CD14-positive monocyte (primary cell): ENCODE results near the gene MGAT4D. TPM values are rescaled to one million over a fixed set of nuclear protein-coding genes. Genes with fewer than 3 reads are reported as not detected.

Experiments used
- DNase-seq, 3 donors: peaks; one replicate each; pipeline ENCODE4 v3.0.0-alpha.2; 2011 to 2022
- H2AFZ ChIP-seq: 2 replicates; pipeline ENCODE4 v1.6.0; 2012; ENCODE audit warnings: mild to moderate bottlenecking, low read depth, low read length, inconsistent platforms; ENCODE audit not compliant: insufficient read depth, poor library complexity, severe bottlenecking
- H3K27ac ChIP-seq, 2 donors: 1 replicate in 1 of 2; 2 replicates in 1 of 2; pipeline ENCODE4 v1.5.1; 2012 to 2013; ENCODE audit warnings: low read length in 2 of 2, control low read depth in 1 of 2, inconsistent platforms in 1 of 2, low read depth in 1 of 2, mild to moderate bottlenecking in 1 of 2
- H3K27me3 ChIP-seq, 2 donors: one replicate each; pipeline versions ENCODE4 v1.6.0 to v1.6.1; 2011 to 2013; ENCODE audit warnings: low read length in 2 of 2; ENCODE audit not compliant: control insufficient read depth in 2 of 2, insufficient read depth in 2 of 2
- H3K36me3 ChIP-seq, 2 donors: replicated peaks in 1 of 2; 1 replicate in 1 of 2; 2 replicates in 1 of 2; pipeline versions ENCODE4 v1.5.1 to v1.6.1; 2012 to 2013; ENCODE audit warnings: low read length in 2 of 2, control low read depth in 1 of 2, inconsistent platforms in 1 of 2, mild to moderate bottlenecking in 1 of 2; ENCODE audit not compliant: insufficient read depth in 2 of 2, control insufficient read depth in 1 of 2
- H3K4me1 ChIP-seq, 2 donors: 1 replicate in 1 of 2; 2 replicates in 1 of 2; pipeline versions ENCODE4 v1.5.1 to v1.6.1; 2012 to 2013; ENCODE audit warnings: low read length in 2 of 2, control low read depth in 1 of 2, inconsistent platforms in 1 of 2, mild to moderate bottlenecking in 1 of 2, moderate library complexity in 1 of 2; ENCODE audit not compliant: insufficient read depth in 2 of 2, control insufficient read depth in 1 of 2
- H3K4me2 ChIP-seq: replicated peaks from 2 replicates; pipeline ENCODE3; 2012; ENCODE audit warnings: low read length, moderate library complexity, mild to moderate bottlenecking; ENCODE audit not compliant: poor library complexity, severe bottlenecking; ENCODE audit errors: extremely low read depth
- H3K4me3 ChIP-seq, 3 experiments: fragments of 200-600 bp in 1 of 3; sonication (generic) in 1 of 3; replicated peaks in 1 of 3; 1 replicate in 2 of 3; 2 replicates in 1 of 3; pipeline ENCODE4 v1.5.1; 2011 to 2013; ENCODE audit warnings: low read length in 3 of 3, mild to moderate bottlenecking in 3 of 3, control low read depth in 2 of 3, low read depth in 2 of 3, inconsistent platforms in 1 of 3, moderate library complexity in 1 of 3
- H3K79me2 ChIP-seq: 2 replicates; pipeline ENCODE4 v1.6.0; 2012; ENCODE audit warnings: mild to moderate bottlenecking, control low read depth, inconsistent platforms, low read length, moderate library complexity; ENCODE audit not compliant: insufficient read depth
- H3K9ac ChIP-seq: 2 replicates; pipeline ENCODE4 v1.6.0; 2017; ENCODE audit warnings: low read length, mild to moderate bottlenecking; ENCODE audit not compliant: insufficient read depth, poor library complexity, severe bottlenecking
- H3K9me3 ChIP-seq, 2 donors: replicated peaks in 1 of 2; 1 replicate in 1 of 2; 2 replicates in 1 of 2; pipeline versions ENCODE4 v1.5.1 to v1.6.1; 2012 to 2013; ENCODE audit warnings: low read length in 2 of 2, control low read depth in 1 of 2; ENCODE audit not compliant: control insufficient read depth in 1 of 2, insufficient read depth in 1 of 2
- H4K20me1 ChIP-seq: 2 replicates; pipeline ENCODE4 v1.6.0; 2012; ENCODE audit warnings: mild to moderate bottlenecking, low read length, control low read depth, moderate library complexity; ENCODE audit not compliant: insufficient read depth
- H3K27ac Mint-ChIP-seq, 7 donors: one replicate each; pipeline ENCODE4 v1.8.0; 2020; ENCODE audit warnings: mild to moderate bottlenecking in 7 of 7, mixed read lengths in 7 of 7, moderate library complexity in 6 of 7, inconsistent platforms in 2 of 7
- H3K27me3 Mint-ChIP-seq, 3 donors: one replicate each; pipeline ENCODE4 v1.8.0; 2021 to 2022; ENCODE audit warnings: low read depth in 3 of 3, mild to moderate bottlenecking in 3 of 3, mixed read lengths in 3 of 3, moderate library complexity in 3 of 3, inconsistent platforms in 1 of 3
- H3K36me3 Mint-ChIP-seq, 2 donors: one replicate each; pipeline ENCODE4 v1.8.0; 2020; ENCODE audit warnings: mixed read lengths in 2 of 2, inconsistent platforms in 1 of 2, mild to moderate bottlenecking in 1 of 2
- H3K4me1 Mint-ChIP-seq: one replicate; pipeline ENCODE4 v1.8.0; 2020; ENCODE audit warnings: mild to moderate bottlenecking, mixed read lengths
- H3K4me3 Mint-ChIP-seq, 2 donors: one replicate each; pipeline ENCODE4 v1.8.0; 2020; ENCODE audit warnings: mild to moderate bottlenecking in 2 of 2, mixed read lengths in 2 of 2, moderate library complexity in 1 of 2
- H3K9me3 Mint-ChIP-seq, 7 donors: one replicate each; pipeline ENCODE4 v1.8.0; 2020 to 2022; ENCODE audit warnings: mixed read lengths in 7 of 7, mild to moderate bottlenecking in 6 of 7, moderate library complexity in 6 of 7, inconsistent platforms in 2 of 7
- CTCF ChIP-seq: fragments of 200-600 bp; IDR thresholded peaks from one replicate; pipeline ENCODE4 v1.8.0; 2022; ENCODE audit warnings: antibody characterized with exemption, mild to moderate bottlenecking
- WGBS: methylation state at CpG from one replicate; pipeline ENCODE4 v1.1.5; 2013; ENCODE audit warnings: missing lambda C conversion rate; ENCODE audit not compliant: insufficient coverage; 5-methylcytosine and 5-hydroxymethylcytosine counted together
- intact Hi-C, 2 donors: fragments of 100-400 bp; cut with micrococcal nuclease; formaldehyde crosslinking; loops; one replicate each; pipeline versions ENCODE4 v1.15.0 to v1.15.1; 2023
- polyA plus RNA-seq, 3 donors: library from polyadenylated mRNA; depleted of rRNA in 1 of 3; unstranded in 2 of 3; stranded (reverse) in 1 of 3; fragments of 300-500 nt in 2 of 3; fragments of >200 nt in 1 of 3; fragmentation: Illumina TruSeq in 2 of 3; gene quantifications; 1 replicate in 2 of 3; 2 replicates in 1 of 3; pipeline ENCODE4 v1.2.3, GENCODE V29; 2012 to 2021

Gene MGAT4D
- polyA plus RNA-seq, 3 donors, result not detected

- peaks cover 0 to 2% (median 0%) of the 10 kb centered on the region in 3 donors for H3K27me3 Mint-ChIP-seq
- no peaks in the 10 kb centered on the region for H3K36me3 Mint-ChIP-seq
- H3K27ac Mint-ChIP-seq, result no peak overlapping the region
- peaks cover 11% of the 10 kb centered on the region for H3K4me1 Mint-ChIP-seq
- Histone ChIP-seq H3K36me3 (no peaks in the 10 kb centered on the region), H3K27me3 (no peaks in the 10 kb centered on the region), H3K9me3 (no peaks in the 10 kb centered on the region), H3K4me1 (peaks cover 3 to 9% of the 10 kb centered on the region in 2 donors), H3K79me2 (no peaks in the 10 kb centered on the region), H3K9ac (no peak overlapping the region), H3K4me2 (no peak overlapping the region), H4K20me1 (no peaks in the 10 kb centered on the region), H3K27ac (no peak overlapping the region), H2AFZ (no peak overlapping the region), H3K4me3 (no peak overlapping the region)
- DNase-seq, result no peak
- peaks cover 0 to 1% (median 0%) of the 10 kb centered on the region in 7 donors for H3K9me3 Mint-ChIP-seq
- no CpG with 5 or more reads among the region's 1 CpG for WGBS
- intact Hi-C loops, result no loop called here
- no peak overlapping the region for H3K4me3 Mint-ChIP-seq
- TF ChIP-seq CTCF, result no peak
Measured at GRCh38 chr4:140463614-140464013, 34.5 kb downstream of the MGAT4D start.

- no peak overlapping the region for H3K4me3 ChIP-seq
- no peak for DNase-seq
- H3K9ac ChIP-seq, result no peak overlapping the region
- peaks cover 11% of the 10 kb centered on the region for H3K4me1 Mint-ChIP-seq
- H2AFZ ChIP-seq, result no peak overlapping the region
- no peaks in the 10 kb centered on the region for H4K20me1 ChIP-seq
- H3K9me3 Mint-ChIP-seq, result peaks cover 0 to 1% (median 0%) of the 10 kb centered on the region in 7 donors
- H3K27ac ChIP-seq, result no peak overlapping the region
- intact Hi-C loops, result no loop called here
- no peaks in the 10 kb centered on the region for H3K27me3 ChIP-seq
- no peak overlapping the region for H3K4me3 Mint-ChIP-seq
- TF ChIP-seq CTCF, result no peak
- H3K9me3 ChIP-seq, result no peaks in the 10 kb centered on the region
- H3K36me3 ChIP-seq, result no peaks in the 10 kb centered on the region
- H3K27me3 Mint-ChIP-seq, result peaks cover 0 to 2% (median 0%) of the 10 kb centered on the region in 3 donors
- peak overlapping the region in 1 of 7 donors; percentile 57 for H3K27ac Mint-ChIP-seq
- 100% methylated on average over 1 of the region's 3 CpGs for WGBS
- H3K36me3 Mint-ChIP-seq, result no peaks in the 10 kb centered on the region
- no peaks in the 10 kb centered on the region for H3K79me2 ChIP-seq
- H3K4me2 ChIP-seq, result no peak overlapping the region
- peaks cover 3 to 9% of the 10 kb centered on the region in 2 donors for H3K4me1 ChIP-seq
Measured at GRCh38 chr4:140463182-140463581, 34.9 kb downstream of the MGAT4D start.
